GM12875 (cell line): Measurements from ENCODE around the gene MAPK8IP3.

ENCODE experiments used
- H3K4me3 ChIP-seq: one replicate; pipeline ENCODE4 v1.5.1; 2011; ENCODE audit warnings: low read depth, low read length, control low read depth
- CTCF ChIP-seq: IDR thresholded peaks from 2 replicates; pipeline ENCODE4 v1.5.1; 2011; ENCODE audit warnings: low read depth, mild to moderate bottlenecking, control low read depth, inconsistent platforms, low read length, moderate library complexity, borderline replicate concordance; ENCODE audit not compliant: insufficient read depth

Gene MAPK8IP3

GRCh38 chr16:1706386-1707192 is 594 bp downstream of the MAPK8IP3 start:
- no peak for TF ChIP-seq CTCF
- H3K4me3 ChIP-seq, result peak overlapping the region; percentile 77

DNA sequence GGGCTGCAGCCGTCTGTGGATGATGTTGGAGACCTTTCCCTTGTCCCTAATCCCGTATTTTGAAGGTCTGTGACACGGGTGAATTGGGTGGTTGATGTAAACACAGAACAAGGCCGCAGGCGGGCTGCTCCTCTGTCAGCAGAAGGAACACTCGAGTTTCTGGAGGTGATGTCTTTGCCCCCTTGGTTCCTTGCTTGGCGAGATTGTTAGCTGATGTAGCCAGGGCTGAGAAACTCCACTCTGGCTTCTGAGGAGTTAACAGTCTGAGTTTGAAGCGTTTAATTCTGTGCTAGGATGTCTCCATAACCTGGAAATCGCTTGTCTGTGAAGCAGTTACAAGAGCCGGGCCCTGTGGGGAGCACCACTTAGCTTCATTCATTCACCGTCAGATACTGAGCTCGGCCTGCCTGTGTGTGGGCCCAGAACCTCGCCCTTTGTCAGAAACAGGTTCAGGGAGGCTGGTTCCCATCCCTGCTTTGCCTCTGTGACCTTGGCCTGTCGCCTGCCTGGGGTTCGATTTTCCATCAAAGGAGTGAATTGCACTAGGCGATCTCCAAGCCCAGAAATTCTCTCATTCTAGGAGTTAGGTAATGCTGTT is 1.3 kb downstream of the MAPK8IP3 start:
- peak overlapping the region; percentile 77 for H3K4me3 ChIP-seq
- no peak for TF ChIP-seq CTCF

DNA sequence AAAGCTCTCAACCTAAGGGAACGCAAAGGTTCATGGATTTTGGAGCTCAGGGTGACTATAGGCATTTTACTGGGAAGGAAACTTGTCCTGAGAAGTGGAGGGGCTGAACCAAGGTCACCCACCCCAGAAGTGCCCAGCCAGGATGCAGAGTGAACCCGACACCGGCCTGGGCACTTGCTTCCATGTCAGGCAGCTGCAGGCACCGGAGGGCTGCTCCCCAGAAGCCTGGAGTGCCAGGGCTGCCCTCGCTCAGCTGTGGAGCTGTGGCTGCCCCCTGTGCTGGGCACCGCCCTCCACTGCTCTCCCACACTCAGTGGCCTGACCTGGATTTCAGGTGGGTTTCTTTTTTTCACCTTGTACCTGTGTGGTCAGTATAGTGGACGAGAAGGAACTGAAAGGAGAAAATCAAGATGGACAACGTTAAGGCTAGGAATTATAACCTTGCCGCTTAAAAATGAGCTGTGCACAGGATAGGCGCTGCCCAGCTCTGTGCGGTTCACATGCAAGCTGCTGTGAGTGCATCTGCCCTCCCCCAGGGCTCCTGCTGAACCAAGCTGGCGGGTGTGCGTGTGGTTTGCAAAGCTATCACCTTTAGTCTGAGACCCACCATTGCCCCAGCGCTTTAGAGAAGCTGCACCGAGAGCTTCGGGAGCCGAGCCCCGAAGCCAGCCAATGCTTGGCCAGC is 2.2 kb downstream of the MAPK8IP3 start:
- TF ChIP-seq CTCF, result no peak
- no peak overlapping the region for H3K4me3 ChIP-seq

- no peak for TF ChIP-seq CTCF
- no peak overlapping the region for H3K4me3 ChIP-seq
Observed at GRCh38 chr16:1708768-1709180, 2.8 kb downstream of the MAPK8IP3 start.

GRCh38 chr16:1709356-1709755 is 3.4 kb downstream of the MAPK8IP3 start:
- no peak overlapping the region for H3K4me3 ChIP-seq
- TF ChIP-seq CTCF, result no peak

DNA sequence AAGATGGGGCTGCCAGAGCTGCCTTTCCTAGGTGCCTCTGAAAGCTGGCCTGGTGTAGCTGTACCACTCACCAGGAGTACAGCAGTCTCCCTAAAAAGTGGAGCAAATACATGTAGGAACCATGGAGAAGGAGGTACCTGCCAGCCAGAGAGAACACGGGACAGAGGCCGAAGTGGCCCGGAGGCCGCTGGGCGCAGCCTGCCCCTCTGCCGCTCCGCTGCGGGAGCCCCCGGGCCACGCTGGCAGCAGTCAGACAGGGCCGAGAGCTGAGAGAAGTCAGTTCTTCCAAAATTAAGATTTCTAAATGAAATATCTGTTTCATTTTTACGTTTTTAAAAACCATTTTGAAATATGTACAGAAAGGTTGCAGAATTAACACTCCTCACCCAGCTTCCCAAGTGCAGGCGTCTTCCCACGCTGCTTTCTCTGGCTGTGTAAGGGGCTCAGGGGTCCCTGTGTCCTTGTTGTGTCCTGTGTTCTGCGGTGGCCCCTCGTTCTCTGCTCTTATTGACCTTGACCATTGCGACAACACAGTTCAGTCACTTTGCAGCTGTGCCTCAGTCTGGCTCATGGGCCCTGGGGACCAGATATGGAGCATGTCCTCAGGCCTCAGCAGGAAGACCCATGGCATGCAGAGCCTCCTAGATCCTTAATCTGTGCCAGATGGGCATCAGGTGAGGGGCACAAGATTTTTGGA is 5.0 kb downstream of the MAPK8IP3 start:
- H3K4me3 ChIP-seq, result no peak overlapping the region
- no peak for TF ChIP-seq CTCF
